ENCODE measurements around the gene FMNL2.

FMNL2 gene

DNA sequence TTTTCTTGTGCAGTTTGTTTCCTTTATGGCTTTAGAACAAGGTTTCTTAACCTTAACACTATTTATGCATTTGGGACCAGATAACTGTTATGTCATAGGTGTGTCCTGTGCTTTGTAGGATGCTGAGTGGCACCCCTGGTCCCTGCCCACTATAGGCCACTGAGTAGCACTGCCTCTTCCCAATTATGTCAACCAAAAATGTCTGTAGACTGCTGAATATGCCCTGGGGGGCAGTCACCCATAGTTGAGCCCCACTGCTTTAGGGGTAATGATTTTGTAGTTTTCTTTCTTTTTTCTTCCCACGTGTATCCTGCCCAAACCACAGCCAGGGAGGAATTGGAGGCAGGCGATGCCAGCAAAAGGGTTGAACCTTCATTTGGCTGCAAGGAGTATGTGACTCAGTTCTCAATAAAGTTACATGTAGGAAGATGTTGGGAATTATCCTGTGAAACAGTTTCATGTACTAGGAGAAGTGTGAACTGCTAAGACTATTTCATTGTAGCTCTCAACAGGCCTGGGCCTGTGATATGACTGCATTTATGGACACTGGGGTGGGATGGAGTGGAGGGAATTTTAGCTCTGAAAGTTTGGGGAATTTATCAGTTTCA is 65.7 kb downstream of the FMNL2 start:
- in situ Hi-C loops (cut with MboI; ENCODE audit: low sequenced_read_pairs), result no loop called here

DNA sequence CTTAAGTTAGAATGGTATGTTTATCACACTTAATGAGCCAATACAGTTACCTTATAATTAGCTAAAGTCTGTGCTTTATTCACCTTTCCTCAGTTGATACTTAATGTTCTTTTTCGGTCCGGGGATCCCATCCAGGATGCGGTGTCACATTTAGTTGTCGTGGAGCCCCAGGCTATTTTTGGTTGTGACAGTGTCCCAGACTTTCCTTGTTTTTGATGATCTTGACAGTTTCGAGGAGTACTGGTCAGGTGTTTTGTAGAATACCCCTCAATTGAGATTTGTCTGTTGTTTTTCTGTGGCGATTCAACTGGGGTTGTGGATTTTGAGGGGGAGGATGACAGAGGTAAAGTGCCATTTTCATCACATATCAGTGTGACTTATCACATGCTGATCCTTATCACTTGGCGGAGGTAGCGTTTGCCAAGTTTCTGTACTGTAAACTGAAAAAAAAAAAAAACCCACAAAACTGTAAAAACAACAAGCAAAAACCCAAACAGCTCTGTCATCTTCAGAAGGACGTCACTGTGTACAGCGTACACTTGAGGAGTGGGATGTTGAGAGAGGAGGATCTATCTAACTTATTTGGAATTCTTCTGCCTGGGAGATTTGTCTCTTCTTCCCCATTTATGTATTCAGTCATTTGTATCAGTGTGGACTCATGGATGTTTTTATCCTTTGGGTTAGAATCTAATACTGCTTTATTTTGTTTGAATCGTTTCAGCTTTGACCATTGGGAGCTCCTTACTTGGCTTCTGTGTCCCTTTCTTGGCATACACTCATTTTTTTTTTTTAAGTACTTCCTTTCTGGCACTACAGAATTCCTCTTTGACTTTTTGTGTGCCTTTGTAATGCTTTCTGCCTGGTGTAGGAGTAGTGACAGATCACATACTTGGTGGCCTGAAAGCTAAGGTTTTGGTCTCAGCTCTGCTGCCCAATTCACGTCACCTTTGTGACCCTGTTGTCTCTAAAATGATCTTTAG is 68.1 kb downstream of the FMNL2 start:
- in situ Hi-C loops (cut with MboI; ENCODE audit: low sequenced_read_pairs), result no loop called here

DNA sequence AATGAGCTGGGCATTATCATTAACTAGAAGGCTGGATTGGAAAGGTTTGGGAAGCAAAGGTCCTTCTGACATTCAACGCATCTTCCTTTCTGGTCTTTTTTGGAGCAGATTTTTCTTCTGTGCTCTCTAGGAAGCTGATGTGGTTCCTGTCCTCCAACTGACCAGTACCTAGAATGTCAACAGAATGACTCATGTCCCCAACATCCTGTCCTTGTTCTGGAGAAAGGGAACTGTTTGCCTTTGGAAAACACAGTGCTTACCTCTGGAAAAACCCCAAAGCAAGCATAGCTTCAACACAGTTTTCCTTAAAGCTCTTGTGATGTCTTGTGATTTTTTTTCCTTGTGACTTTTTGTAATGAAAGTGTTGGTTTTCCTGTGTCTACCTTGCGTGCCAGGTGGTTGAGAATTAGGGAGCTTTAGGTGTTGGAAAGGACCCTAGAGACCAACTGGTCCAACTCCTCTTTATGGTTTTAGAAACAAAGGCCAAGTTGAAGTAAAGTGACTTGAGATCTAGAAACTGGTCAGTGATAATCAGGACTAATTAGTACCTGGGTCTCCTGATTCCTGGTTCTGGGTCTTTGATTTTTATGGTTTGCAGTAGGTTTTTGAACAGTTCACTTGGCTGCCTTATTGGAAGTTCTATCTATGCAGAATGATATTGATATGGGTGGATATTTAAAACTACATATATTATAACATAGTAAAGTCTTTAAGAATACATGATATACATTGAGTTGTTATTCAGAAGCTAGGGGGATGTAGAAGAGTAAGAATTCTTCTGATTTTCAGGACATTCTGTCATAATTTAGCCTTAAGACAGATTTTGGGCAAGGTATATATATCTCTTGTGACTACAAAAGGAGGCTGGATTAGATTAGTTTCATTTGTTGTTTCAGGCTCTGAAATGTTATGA is 70.5 kb downstream of the FMNL2 start:
- in situ Hi-C loops (cut with MboI; ENCODE audit: low sequenced_read_pairs), result no loop called here

DNA sequence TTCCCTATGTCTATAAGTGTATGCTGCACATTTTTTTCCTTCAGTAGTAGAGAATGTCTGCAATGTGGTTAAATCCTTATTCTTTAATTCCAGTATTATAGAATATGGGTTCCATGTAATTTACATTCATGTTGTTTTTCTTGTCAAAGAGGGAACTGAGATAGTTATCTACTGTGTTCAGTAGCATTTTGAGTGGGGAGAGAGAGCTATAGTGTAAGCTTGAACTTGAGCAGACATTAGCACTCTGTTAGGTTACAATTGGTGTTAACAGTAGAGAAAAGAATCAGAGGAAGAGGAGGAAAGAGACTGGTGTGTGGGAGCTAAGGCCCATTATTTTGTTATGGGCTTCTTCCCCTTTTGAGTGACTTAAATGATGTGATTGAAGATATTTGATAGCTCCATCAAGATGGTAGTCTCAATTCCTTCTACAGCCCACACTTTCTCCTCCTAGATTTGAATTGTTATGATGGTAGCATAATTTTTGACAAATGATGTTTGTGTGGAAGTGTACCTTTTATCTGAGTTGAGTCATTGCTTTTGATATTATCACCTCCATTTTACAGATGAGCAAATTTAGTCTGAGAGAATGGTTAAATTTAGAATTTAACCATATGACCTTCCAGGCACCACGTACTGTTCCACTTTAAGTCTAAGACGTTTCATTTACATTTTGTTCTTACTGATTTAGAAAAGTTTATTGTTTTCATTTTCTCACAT is 71.3 kb downstream of the FMNL2 start:
- in situ Hi-C loops (cut with MboI; ENCODE audit: low sequenced_read_pairs), result no loop called here

- in situ Hi-C loops (cut with MboI; ENCODE audit: low sequenced_read_pairs), result no loop called here
Observed at GRCh38 chr2:152406836-152407161, 71.8 kb downstream of the FMNL2 start.

DNA sequence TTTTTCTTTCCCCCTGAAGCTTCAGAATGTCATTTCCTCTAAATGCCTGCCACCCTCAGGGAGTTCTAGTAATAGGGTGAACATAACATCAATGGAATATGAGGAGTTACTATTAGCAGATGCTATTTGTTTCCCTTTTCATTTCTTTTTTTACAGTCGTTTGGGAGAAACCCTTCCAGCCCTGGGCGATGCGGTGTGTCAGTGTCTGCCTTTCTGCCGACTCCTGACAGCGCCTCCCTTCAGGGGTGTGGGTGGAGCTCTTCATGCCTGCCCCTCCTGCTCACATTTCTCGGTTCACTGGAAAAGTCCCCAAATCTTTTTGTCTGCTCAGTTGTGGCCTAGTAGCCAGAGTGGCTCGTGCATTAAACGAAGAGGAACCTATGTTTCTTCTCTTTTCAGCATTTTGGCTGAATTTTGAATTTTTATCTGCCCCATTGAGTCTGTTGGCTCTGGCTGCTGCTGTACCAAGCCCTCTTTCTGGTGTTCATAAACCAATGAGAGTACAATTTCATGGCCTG is 72.3 kb downstream of the FMNL2 start:
- in situ Hi-C loops (cut with MboI; ENCODE audit: low sequenced_read_pairs), result no loop called here

- in situ Hi-C loops (cut with MboI; ENCODE audit: low sequenced_read_pairs), result no loop called here
Observed at GRCh38 chr2:152407806-152408205, 72.8 kb downstream of the FMNL2 start.

- in situ Hi-C loops (cut with MboI; ENCODE audit: low sequenced_read_pairs), result no loop called here
Observed at GRCh38 chr2:152408254-152408653, 73.3 kb downstream of the FMNL2 start.

GRCh38 chr2:152409386-152410164 is 74.6 kb downstream of the FMNL2 start:
- in situ Hi-C loops (cut with MboI; ENCODE audit: low sequenced_read_pairs), result no loop called here

- in situ Hi-C loops (cut with MboI; ENCODE audit: low sequenced_read_pairs), result no loop called here
Observed at GRCh38 chr2:152410165-152410597, 75.2 kb downstream of the FMNL2 start.

- in situ Hi-C loops (cut with MboI; ENCODE audit: low sequenced_read_pairs), result no loop called here
Observed at GRCh38 chr2:152411154-152411553, 76.2 kb downstream of the FMNL2 start.

DNA sequence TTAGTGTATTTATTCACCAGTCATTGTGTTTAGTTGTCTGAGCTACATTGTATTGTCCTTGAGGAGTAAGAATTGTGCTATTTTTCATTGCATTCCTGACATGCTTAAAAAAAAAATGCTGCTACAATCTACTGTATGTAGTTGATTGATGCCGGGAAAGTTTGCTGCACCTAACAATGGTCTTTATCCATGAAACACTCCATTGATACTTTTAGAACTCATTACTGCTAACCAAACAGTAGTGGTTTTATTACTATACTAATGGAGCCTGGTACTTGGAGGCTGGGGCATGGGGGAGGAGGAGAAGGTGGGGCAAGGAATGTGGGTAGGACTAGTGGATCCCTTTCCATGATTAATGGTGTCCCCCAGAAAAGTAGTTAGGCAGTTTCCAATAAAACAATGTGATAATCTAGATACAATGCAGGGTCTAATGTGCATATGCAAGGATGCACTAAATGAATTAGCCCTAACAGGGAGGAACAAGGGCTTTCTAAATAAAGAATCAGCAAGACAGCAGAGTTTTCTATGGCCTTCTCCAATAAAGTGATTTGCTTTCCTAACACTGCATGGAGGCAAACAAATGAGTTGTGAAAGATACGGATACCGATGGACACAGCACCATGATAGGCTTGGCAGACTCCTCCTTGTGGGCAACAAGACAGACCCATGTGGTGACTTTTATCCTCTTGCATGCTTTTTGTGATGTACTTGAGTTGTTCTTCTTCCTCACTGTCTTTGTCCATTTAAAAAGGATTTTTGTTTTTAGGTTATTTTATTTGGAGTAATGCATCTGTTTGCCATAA is 78.5 kb downstream of the FMNL2 start:
- in situ Hi-C loops (cut with MboI; ENCODE audit: low sequenced_read_pairs), result no loop called here

DNA sequence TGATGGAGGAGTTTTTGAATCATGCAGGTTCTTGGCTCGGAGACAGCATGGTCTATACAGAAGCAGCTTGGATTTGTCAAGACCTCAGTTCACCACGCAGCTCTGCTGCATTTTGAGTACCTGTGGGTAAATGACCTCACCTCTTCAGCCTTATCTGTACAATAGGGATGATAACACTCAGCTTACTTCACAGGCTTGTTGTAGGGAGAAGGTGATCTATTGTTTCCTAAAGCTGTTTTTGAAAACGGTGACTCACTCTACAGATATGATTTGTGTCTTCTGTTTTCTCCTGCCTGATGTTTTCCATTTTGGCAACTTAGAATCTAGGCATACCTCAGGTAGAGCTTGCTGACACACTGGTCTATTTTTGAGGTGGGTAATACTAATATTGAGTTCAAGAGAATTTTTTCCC is 80.3 kb downstream of the FMNL2 start:
- in situ Hi-C loops (cut with MboI; ENCODE audit: low sequenced_read_pairs), result no loop called here

GRCh38 chr2:152415796-152416195 is 80.8 kb downstream of the FMNL2 start:
- in situ Hi-C loops (cut with MboI; ENCODE audit: low sequenced_read_pairs), result no loop called here

GRCh38 chr2:152418688-152419087 is 83.7 kb downstream of the FMNL2 start:
- in situ Hi-C loops (cut with MboI; ENCODE audit: low sequenced_read_pairs), result no loop called here

GRCh38 chr2:152419944-152420343 is 85.0 kb downstream of the FMNL2 start:
- in situ Hi-C loops (cut with MboI; ENCODE audit: low sequenced_read_pairs), result no loop called here

DNA sequence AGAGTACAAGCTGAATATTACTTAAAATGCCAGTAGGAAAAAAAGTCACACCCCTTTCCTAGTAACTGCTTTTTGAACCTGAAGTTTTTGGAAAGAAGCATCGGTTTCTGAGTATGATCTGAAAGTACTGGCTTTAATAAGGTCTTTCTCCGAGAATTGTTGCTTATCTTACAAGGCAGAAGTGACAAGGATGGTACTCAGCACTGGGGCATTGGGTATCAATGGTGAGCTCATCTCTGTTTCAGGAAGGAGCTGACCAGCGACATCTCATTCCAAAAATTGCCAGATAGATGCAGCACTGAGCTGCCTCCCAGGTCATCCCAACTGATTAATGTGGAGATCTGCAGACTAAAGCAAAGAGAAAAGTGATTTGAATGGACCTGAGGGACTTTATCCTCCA is 85.4 kb downstream of the FMNL2 start:
- in situ Hi-C loops (cut with MboI; ENCODE audit: low sequenced_read_pairs), result no loop called here

DNA sequence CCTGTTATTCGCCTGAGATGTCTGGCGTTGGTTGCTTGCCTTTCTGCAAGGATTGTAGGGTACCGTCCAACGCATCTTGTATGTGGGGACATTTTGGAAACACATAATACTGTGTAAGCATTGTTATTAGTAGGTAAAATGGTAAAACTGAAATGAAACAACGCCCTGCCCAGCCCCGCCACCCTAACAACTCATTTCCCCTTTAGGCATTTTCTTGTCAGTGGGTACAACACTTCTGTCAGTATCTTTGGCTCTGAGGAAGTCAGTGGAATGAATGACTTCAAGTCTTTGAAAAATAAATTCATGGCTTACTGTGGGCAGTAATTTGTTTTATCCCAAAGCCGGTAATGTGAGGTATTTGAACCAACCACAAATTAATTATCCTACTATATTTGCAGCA is 86.0 kb downstream of the FMNL2 start:
- in situ Hi-C loops (cut with MboI; ENCODE audit: low sequenced_read_pairs), result no loop called here

Measured in HL-60/S4 treated with retinoic acid at 250 ng/mL for 4 days and 3 days (cell line).